GM12878 (cell line): ENCODE results near the gene KIRREL3. TPM values are rescaled to one million over a fixed set of nuclear protein-coding genes. Genes with fewer than 3 reads are reported as not detected.

Experiments used
- ATAC-seq: fragments of 200-7000 bp; cut with Tn5 transposase; 3 replicates; pipeline ENCODE4 v1.9.1; 2020; ENCODE audit warnings: mild to moderate bottlenecking, moderate library complexity
- BruUV-seq: library from RNA; stranded (reverse); fragments of 400-500 nt; replicated peaks from 2 replicates; lab custom pipeline; 2021; lab: Mats Ljungman, UMichigan
- CTCF ChIA-PET: fragments of 300-600 bp; sonication (Branson Sonifier 250); formaldehyde crosslinking; extraction: SDS; loops from one replicate; lab custom pipeline; 2021; ENCODE audit warnings: inconsistent platforms; lab: Yijun Ruan, JAX
- POLR2A ChIA-PET: fragments of 350-600 bp; formaldehyde crosslinking; extraction: SDS; loops from one replicate; lab custom pipeline; 2021; ENCODE audit warnings: inconsistent platforms; lab: Charles Lee
- RAD21 ChIA-PET: fragments of 300-600 bp; sonication (Branson Sonifier 250); formaldehyde crosslinking; loops from one replicate; lab custom pipeline; 2023; ENCODE audit warnings: antibody characterized with exemption; ENCODE audit not compliant: unreplicated experiment; lab: Charles Lee
- SMC1A ChIA-PET: fragments of 300-600 bp; sonication (Branson Sonifier 250); formaldehyde crosslinking; loops from one replicate; lab custom pipeline; 2023; ENCODE audit not compliant: unreplicated experiment, uncharacterized antibody; lab: Charles Lee
- DNase-seq: peaks from one replicate; pipeline ENCODE4 v3.0.0-alpha.2; 2011; ENCODE audit warnings: low read depth, low spot score
- FAIRE-seq: peaks from 3 replicates; lab custom pipeline; 2011; peaks lifted over from hg19 to GRCh38; lab: Jason Lieb, UNC
- H2AFZ ChIP-seq: 2 replicates; pipeline ENCODE4 v1.6.0; 2011; ENCODE audit warnings: low read depth, low read length, control low read depth; ENCODE audit not compliant: control insufficient read depth
- H3K27ac ChIP-seq: 2 replicates; pipeline ENCODE4 v1.5.1; 2011; ENCODE audit warnings: control low read depth; ENCODE audit not compliant: control insufficient read depth, insufficient read depth
- H3K27me3 ChIP-seq, 2 experiments: replicated peaks in 1 of 2; 2 replicates each; pipeline versions ENCODE4 v1.6.0 to v1.6.1; 2011; ENCODE audit warnings: low read length in 1 of 2; ENCODE audit not compliant: control insufficient read depth in 2 of 2, insufficient read depth in 2 of 2
- H3K36me3 ChIP-seq, 2 experiments: 2 replicates each; pipeline ENCODE4 v1.5.1; 2011; ENCODE audit warnings: low read length in 1 of 2; ENCODE audit not compliant: control insufficient read depth in 2 of 2, insufficient read depth in 2 of 2
- H3K4me1 ChIP-seq: 2 replicates; pipeline ENCODE4 v1.6.1; 2011; ENCODE audit warnings: mild to moderate bottlenecking, low read length, moderate library complexity, mixed read lengths; ENCODE audit not compliant: control insufficient read depth, insufficient read depth
- H3K4me2 ChIP-seq: 2 replicates; pipeline ENCODE4 v1.6.0; 2011; ENCODE audit warnings: control low read depth; ENCODE audit not compliant: control insufficient read depth, insufficient read depth
- H3K4me3 ChIP-seq: fragments of 200-600 bp; sonication (generic); 2 replicates; pipeline ENCODE4 v1.5.1; 2016
- H3K79me2 ChIP-seq: 2 replicates; pipeline ENCODE4 v1.6.0; 2011; ENCODE audit warnings: low read length; ENCODE audit not compliant: control insufficient read depth, insufficient read depth
- H3K9ac ChIP-seq: 2 replicates; pipeline ENCODE4 v1.8.0; 2011; ENCODE audit warnings: low read length, control low read depth, mixed read lengths; ENCODE audit not compliant: control insufficient read depth, insufficient read depth
- H3K9me3 ChIP-seq: replicated peaks from 3 replicates; pipeline ENCODE4 v1.5.1; 2011; ENCODE audit warnings: mild to moderate bottlenecking, low read length; ENCODE audit not compliant: control insufficient read depth, insufficient read depth
- H4K20me1 ChIP-seq: 2 replicates; pipeline ENCODE4 v1.6.0; 2011; ENCODE audit not compliant: control insufficient read depth, insufficient read depth
- ASH2L ChIP-seq: fragments of 300-600, 200-600 bp; sonication (generic); IDR thresholded peaks from 2 replicates; pipeline ENCODE4 v1.6.1; 2017; ENCODE audit warnings: low read depth, mild to moderate bottlenecking, borderline replicate concordance
- CHD4 ChIP-seq: fragments of 200-600 bp; sonication (generic); IDR thresholded peaks from 2 replicates; pipeline ENCODE4 v1.6.1; 2016; ENCODE audit warnings: mild to moderate bottlenecking
- FOXM1 ChIP-seq: IDR thresholded peaks from 2 replicates; pipeline ENCODE4 v1.6.1; 2012; ENCODE audit warnings: low read depth, mild to moderate bottlenecking, inconsistent platforms, low read length, moderate library complexity
- IRF3 ChIP-seq: fragments of 450-650 bp; IDR thresholded peaks from 2 replicates; pipeline ENCODE4 v1.6.1; 2014; ENCODE audit warnings: mild to moderate bottlenecking
- NBN ChIP-seq: fragments of 450-650 bp; IDR thresholded peaks from 2 replicates; pipeline ENCODE4 v1.6.1; 2016
- PAX5 ChIP-seq: IDR thresholded peaks from 2 replicates; pipeline ENCODE4 v1.6.1; 2011; ENCODE audit warnings: low read depth, low read length, borderline replicate concordance
- TARDBP ChIP-seq: IDR thresholded peaks from 2 replicates; pipeline ENCODE4 v1.6.1; 2016; ENCODE audit warnings: borderline replicate concordance
- ZBED1 ChIP-seq: IDR thresholded peaks from 2 replicates; pipeline ENCODE4 v1.6.1; 2016; ENCODE audit warnings: borderline replicate concordance
- ZBTB11 ChIP-seq: fragments of 450-650 bp; formaldehyde crosslinking; IDR thresholded peaks from 2 replicates; pipeline ENCODE4 v1.5.0; 2022; ENCODE audit warnings: mild to moderate bottlenecking, missing genetic modification characterization
- WGBS: methylation state at CpG from one replicate; pipeline ENCODE4 v1.1.6; 2016; ENCODE audit warnings: low lambda C conversion rate; ENCODE audit not compliant: insufficient replicate concordance, insufficient coverage; ENCODE audit errors: missing lambda C conversion rate; 5-methylcytosine and 5-hydroxymethylcytosine counted together
- in situ Hi-C: fragments of 300-500 bp; cut with MboI; formaldehyde crosslinking; loops from 9 replicates; pipeline ENCODE4 v1.14.3; 2018; ENCODE audit warnings: mixed read lengths
- intact Hi-C: fragments of 100-400 bp; cut with micrococcal nuclease; formaldehyde crosslinking; loops from one replicate; pipeline ENCODE4 v1.14.2; 2022; ENCODE audit not compliant: unreplicated experiment
- polyA plus RNA-seq, 11 experiments: library from polyadenylated mRNA; depleted of rRNA in 4 of 11; unstranded in 6 of 11; stranded (reverse) in 5 of 11; fragments of >200 nt; fragmentation: Nextera tagmentation in 4 of 11; fragmentation: Illumina TruSeq in 1 of 11; extraction: Ambion mirVana in 4 of 11; extraction: Trizol in 1 of 11; gene quantifications; 1 replicate in 1 of 11; 2 replicates in 10 of 11; pipeline versions ENCODE4 v1.2.1 to v1.2.3, GENCODE V29; 2011 to 2016; ENCODE audit warnings: inconsistent platforms in 2 of 11, missing spikeins in 2 of 11, low read depth in 1 of 11
- total RNA-seq, 4 experiments: library from RNA; depleted of rRNA in 3 of 4; stranded (reverse); fragments of >200 nt in 3 of 4; fragmentation: Illumina TruSeq in 1 of 4; extraction: Trizol in 1 of 4; gene quantifications; 2 replicates each; pipeline versions ENCODE4 v1.2.1 to v1.2.3, GENCODE V29; 2013 to 2021

Gene KIRREL3
- total and polyA plus RNA-seq, 10 of the 15 experiments (the other 5 are each of a cell fraction or from before 2014, with no cell fraction given), result under 0.01 TPM; not detected in 9

GRCh38 chr11:126748100-126748791 lies 252.3 kb downstream of the KIRREL3 start:
- H3K9me3 ChIP-seq, result no peaks in the 10 kb centered on the region

More at GRCh38 chr11:126748100-126748791, 252.3 kb downstream of the KIRREL3 start:
- Histone ChIP-seq H4K20me1 (no peaks in the 10 kb centered on the region), H3K4me2 (no peak overlapping the region), H3K27me3 (0 out of 4 replicates have a peak, but pooled peaks cover 0 to 2% of the 10 kb centered on the region in 2 experiments), H3K9ac (no peak overlapping the region), H3K4me1 (no peaks in the 10 kb centered on the region), H3K27ac (no peak overlapping the region), H2AFZ (no peak overlapping the region), H3K4me3 (no peak overlapping the region), H3K79me2 (no peaks in the 10 kb centered on the region), H3K36me3 (no peaks in the 10 kb centered on the region)
- ChIA-PET POLR2A (no interaction called here), SMC1A (no interaction called here), RAD21 (no interaction called here), CTCF (no interaction called here)
- 36% methylated on average over 15 of the region's 17 CpGs for WGBS
- in situ Hi-C loops (no loop called here), intact Hi-C loops (no loop called here)
- BruUV-seq, result no TSS peak
- no peak for TF ChIP-seq ZBED1
- TF ChIP-seq ASH2L, result no peak
- no peak for TF ChIP-seq NBN
- no peak for TF ChIP-seq FOXM1
- no peak for TF ChIP-seq CHD4
- TF ChIP-seq IRF3, result no peak
- TF ChIP-seq ZBTB11, result no peak
- TF ChIP-seq TARDBP, result no peak
- no peak for TF ChIP-seq PAX5
- ATAC-seq (no peak), DNase-seq (no peak), FAIRE-seq (no peak)
